ENCODE results near the gene DAB2IP.

Gene DAB2IP

GRCh38 chr9:121685795-121686377 lies 34.5 kb downstream of the DAB2IP start:
- H3K27ac ChIP-seq (ENCODE audit: low read depth, low read length): no peak overlapping the region
- H3K4me3 ChIP-seq (ENCODE audit: low read length): no peak overlapping the region
- H3K4me1 ChIP-seq (ENCODE audit: control insufficient read depth, insufficient read depth, low read length): no peaks in the 10 kb centered on the region
- H3K27me3 ChIP-seq (ENCODE audit: control insufficient read depth, insufficient read depth, low read length): no peaks in the 10 kb centered on the region
- no peaks in the 10 kb centered on the region for H3K36me3 ChIP-seq (ENCODE audit: control insufficient read depth, insufficient read depth, low read length)
- no peak overlapping the region for H3K9ac ChIP-seq (ENCODE audit: low read length)

- Histone ChIP-seq H3K27me3 (ENCODE audit: control insufficient read depth, insufficient read depth, low read length) (no peaks in the 10 kb centered on the region), H3K36me3 (ENCODE audit: control insufficient read depth, insufficient read depth, low read length) (no peaks in the 10 kb centered on the region), H3K27ac (ENCODE audit: low read depth, low read length) (peak overlapping the region; percentile 26), H3K4me3 (ENCODE audit: low read length) (no peak overlapping the region), H3K4me1 (ENCODE audit: control insufficient read depth, insufficient read depth, low read length) (peaks cover 4% of the 10 kb centered on the region), H3K9ac (ENCODE audit: low read length) (no peak overlapping the region)
Observed at GRCh38 chr9:121686930-121687541, 35.6 kb downstream of the DAB2IP start.

GRCh38 chr9:121688146-121688680 lies 36.8 kb downstream of the DAB2IP start:
- H3K27ac ChIP-seq (ENCODE audit: low read depth, low read length): no peak overlapping the region
- H3K4me1 ChIP-seq (ENCODE audit: control insufficient read depth, insufficient read depth, low read length): peaks cover 14% of the 10 kb centered on the region
- no peaks in the 10 kb centered on the region for H3K27me3 ChIP-seq (ENCODE audit: control insufficient read depth, insufficient read depth, low read length)
- H3K9ac ChIP-seq (ENCODE audit: low read length): no peak overlapping the region
- H3K4me3 ChIP-seq (ENCODE audit: low read length): no peak overlapping the region
- H3K36me3 ChIP-seq (ENCODE audit: control insufficient read depth, insufficient read depth, low read length): no peaks in the 10 kb centered on the region

- Histone ChIP-seq H3K27ac (ENCODE audit: low read depth, low read length) (no peak overlapping the region), H3K4me1 (ENCODE audit: control insufficient read depth, insufficient read depth, low read length) (peaks cover 14% of the 10 kb centered on the region), H3K36me3 (ENCODE audit: control insufficient read depth, insufficient read depth, low read length) (no peaks in the 10 kb centered on the region), H3K9ac (ENCODE audit: low read length) (no peak overlapping the region), H3K27me3 (ENCODE audit: control insufficient read depth, insufficient read depth, low read length) (no peaks in the 10 kb centered on the region), H3K4me3 (ENCODE audit: low read length) (no peak overlapping the region)
Observed at GRCh38 chr9:121688681-121689080, 37.2 kb downstream of the DAB2IP start.

GRCh38 chr9:121689461-121690157 lies 38.2 kb downstream of the DAB2IP start:
- H3K4me1 ChIP-seq (ENCODE audit: control insufficient read depth, insufficient read depth, low read length): peaks cover 14% of the 10 kb centered on the region
- H3K27me3 ChIP-seq (ENCODE audit: control insufficient read depth, insufficient read depth, low read length): no peaks in the 10 kb centered on the region
- no peaks in the 10 kb centered on the region for H3K36me3 ChIP-seq (ENCODE audit: control insufficient read depth, insufficient read depth, low read length)
- no peak overlapping the region for H3K4me3 ChIP-seq (ENCODE audit: low read length)
- no peak overlapping the region for H3K9ac ChIP-seq (ENCODE audit: low read length)
- no peak overlapping the region for H3K27ac ChIP-seq (ENCODE audit: low read depth, low read length)

- Histone ChIP-seq H3K4me3 (ENCODE audit: low read length) (no peak overlapping the region), H3K27me3 (ENCODE audit: control insufficient read depth, insufficient read depth, low read length) (no peaks in the 10 kb centered on the region), H3K27ac (ENCODE audit: low read depth, low read length) (peak overlapping the region; percentile 53), H3K4me1 (ENCODE audit: control insufficient read depth, insufficient read depth, low read length) (peaks cover 14% of the 10 kb centered on the region), H3K36me3 (ENCODE audit: control insufficient read depth, insufficient read depth, low read length) (no peaks in the 10 kb centered on the region), H3K9ac (ENCODE audit: low read length) (no peak overlapping the region)
Observed at GRCh38 chr9:121690316-121690715, 38.9 kb downstream of the DAB2IP start.

GRCh38 chr9:121690766-121691165 lies 39.3 kb downstream of the DAB2IP start:
- Histone ChIP-seq H3K4me3 (ENCODE audit: low read length) (no peak overlapping the region), H3K4me1 (ENCODE audit: control insufficient read depth, insufficient read depth, low read length) (peaks cover 14% of the 10 kb centered on the region), H3K27ac (ENCODE audit: low read depth, low read length) (peak overlapping the region; percentile 53), H3K36me3 (ENCODE audit: control insufficient read depth, insufficient read depth, low read length) (no peaks in the 10 kb centered on the region), H3K27me3 (ENCODE audit: control insufficient read depth, insufficient read depth, low read length) (no peaks in the 10 kb centered on the region), H3K9ac (ENCODE audit: low read length) (no peak overlapping the region)

- H3K27ac ChIP-seq (ENCODE audit: low read depth, low read length): peak overlapping the region; percentile 53
Observed at GRCh38 chr9:121691890-121692289, 40.5 kb downstream of the DAB2IP start.

GRCh38 chr9:121692606-121693387 lies 41.4 kb downstream of the DAB2IP start:
- Histone ChIP-seq H3K4me3 (ENCODE audit: low read length) (no peak overlapping the region), H3K27me3 (ENCODE audit: control insufficient read depth, insufficient read depth, low read length) (no peaks in the 10 kb centered on the region), H3K27ac (ENCODE audit: low read depth, low read length) (peak overlapping the region; percentile 53), H3K9ac (ENCODE audit: low read length) (no peak overlapping the region), H3K4me1 (ENCODE audit: control insufficient read depth, insufficient read depth, low read length) (peaks cover 14% of the 10 kb centered on the region), H3K36me3 (ENCODE audit: control insufficient read depth, insufficient read depth, low read length) (no peaks in the 10 kb centered on the region)

More at GRCh38 chr9:121691890-121692289, 40.5 kb downstream of the DAB2IP start:
- H3K27me3 ChIP-seq (ENCODE audit: control insufficient read depth, insufficient read depth, low read length): no peaks in the 10 kb centered on the region
- H3K4me1 ChIP-seq (ENCODE audit: control insufficient read depth, insufficient read depth, low read length): peaks cover 14% of the 10 kb centered on the region
- H3K9ac ChIP-seq (ENCODE audit: low read length): no peak overlapping the region
- H3K4me3 ChIP-seq (ENCODE audit: low read length): no peak overlapping the region
- H3K36me3 ChIP-seq (ENCODE audit: control insufficient read depth, insufficient read depth, low read length): no peaks in the 10 kb centered on the region

GRCh38 chr9:121693388-121693670 lies 41.9 kb downstream of the DAB2IP start:
- peak overlapping the region; percentile 53 for H3K27ac ChIP-seq (ENCODE audit: low read depth, low read length)
- no peaks in the 10 kb centered on the region for H3K36me3 ChIP-seq (ENCODE audit: control insufficient read depth, insufficient read depth, low read length)
- H3K9ac ChIP-seq (ENCODE audit: low read length): no peak overlapping the region
- H3K4me3 ChIP-seq (ENCODE audit: low read length): no peak overlapping the region
- peaks cover 14% of the 10 kb centered on the region for H3K4me1 ChIP-seq (ENCODE audit: control insufficient read depth, insufficient read depth, low read length)
- H3K27me3 ChIP-seq (ENCODE audit: control insufficient read depth, insufficient read depth, low read length): no peaks in the 10 kb centered on the region

- no peak overlapping the region for H3K9ac ChIP-seq (ENCODE audit: low read length)
- H3K4me3 ChIP-seq (ENCODE audit: low read length): no peak overlapping the region
- no peaks in the 10 kb centered on the region for H3K36me3 ChIP-seq (ENCODE audit: control insufficient read depth, insufficient read depth, low read length)
- peaks cover 14% of the 10 kb centered on the region for H3K4me1 ChIP-seq (ENCODE audit: control insufficient read depth, insufficient read depth, low read length)
- no peak overlapping the region for H3K27ac ChIP-seq (ENCODE audit: low read depth, low read length)
- H3K27me3 ChIP-seq (ENCODE audit: control insufficient read depth, insufficient read depth, low read length): no peaks in the 10 kb centered on the region
Observed at GRCh38 chr9:121694001-121694400, 42.6 kb downstream of the DAB2IP start.

GRCh38 chr9:121694600-121694999 lies 43.2 kb downstream of the DAB2IP start:
- H3K4me3 ChIP-seq (ENCODE audit: low read length): no peak overlapping the region
- H3K4me1 ChIP-seq (ENCODE audit: control insufficient read depth, insufficient read depth, low read length): peaks cover 14% of the 10 kb centered on the region
- H3K36me3 ChIP-seq (ENCODE audit: control insufficient read depth, insufficient read depth, low read length): no peaks in the 10 kb centered on the region
- H3K9ac ChIP-seq (ENCODE audit: low read length): no peak overlapping the region
- H3K27ac ChIP-seq (ENCODE audit: low read depth, low read length): no peak overlapping the region
- no peaks in the 10 kb centered on the region for H3K27me3 ChIP-seq (ENCODE audit: control insufficient read depth, insufficient read depth, low read length)
